ENCODE data around the gene CA10. TPM values are rescaled to one million over a fixed set of nuclear protein-coding genes. Genes with fewer than 3 reads are reported as not detected.

Gene CA10
- total RNA-seq, 4 donors from 2014 or later: not detected

DNA sequence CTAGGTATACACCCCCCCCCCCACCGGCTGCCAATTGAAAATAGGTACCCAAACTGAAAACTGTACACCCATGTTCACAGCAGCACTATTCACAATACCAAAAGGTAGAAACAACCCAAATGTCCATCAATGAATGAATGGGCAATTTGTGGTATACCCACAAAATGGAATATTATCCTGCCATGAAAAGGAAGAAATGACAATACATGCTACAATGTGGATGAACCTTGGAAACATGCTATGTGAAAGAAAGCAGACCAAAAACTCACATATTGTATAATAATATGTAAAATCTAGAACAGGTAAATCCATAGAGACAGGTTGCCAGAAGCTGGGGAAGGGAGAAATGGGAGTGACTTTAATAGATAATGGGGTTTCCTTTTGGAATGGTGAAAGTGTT, 480.6 kb downstream of the CA10 start:
- H3K27me3 ChIP-seq: peaks cover 4% of the 10 kb centered on the region
- no peaks in the 10 kb centered on the region for H3K9me3 ChIP-seq
- H3K4me1 ChIP-seq: no peaks in the 10 kb centered on the region
- DNase-seq (ENCODE audit: low spot score in 2 of 2): no peak
- H3K27ac ChIP-seq: no peak overlapping the region
- TF ChIP-seq POLR2AphosphoS5 (IDR thresholded peaks at IDR 0.05) (no peak), EP300 (IDR thresholded peaks at IDR 0.05) (no peak), CTCF (IDR thresholded peaks at IDR 0.05) (no peak), POLR2A (IDR thresholded peaks at IDR 0.05) (no peak)
- H3K4me3 ChIP-seq: no peak overlapping the region
- WGBS: 100% methylated on average over 1 of the region's 1 CpG
- no peaks in the 10 kb centered on the region for H3K36me3 ChIP-seq

DNA sequence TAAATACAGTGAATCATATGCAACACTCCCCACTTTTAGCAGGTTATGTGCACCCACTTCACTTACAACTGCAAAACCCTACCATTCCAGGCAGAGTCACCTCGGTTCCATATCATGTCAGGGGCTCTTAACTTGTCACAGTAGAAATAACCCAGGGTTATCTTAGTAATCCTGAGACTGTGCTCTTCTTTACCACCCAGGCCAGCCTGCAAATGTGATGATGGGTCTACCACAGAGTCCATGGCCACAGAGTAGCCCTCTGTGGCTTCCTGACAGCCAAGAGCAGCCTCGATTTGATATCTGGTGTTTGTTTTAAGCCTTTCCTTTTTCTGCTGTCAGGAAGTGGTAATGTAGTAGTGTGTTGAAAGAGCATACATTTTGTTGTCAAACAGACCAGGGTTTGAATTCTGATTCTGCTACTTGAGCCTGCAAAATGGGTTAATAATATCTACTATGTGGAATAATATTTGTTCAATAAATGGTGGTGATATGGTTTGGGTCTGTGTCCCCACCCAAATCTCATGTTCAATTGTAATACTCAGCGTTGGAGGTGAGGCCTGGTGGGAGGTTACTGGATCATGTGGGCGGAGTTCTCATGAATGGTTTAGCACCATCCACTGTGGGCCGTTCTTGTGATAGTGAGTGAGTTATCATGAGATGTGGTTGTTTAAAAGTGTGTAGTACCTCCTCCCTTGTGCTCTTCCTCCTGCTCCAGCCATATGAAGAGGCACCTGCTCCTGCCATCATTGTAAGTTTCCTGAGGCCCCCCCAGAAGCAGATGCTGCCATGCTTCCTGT, 481.6 kb downstream of the CA10 start:
- no peaks in the 10 kb centered on the region for H3K4me1 ChIP-seq
- no peak for DNase-seq (ENCODE audit: low spot score in 2 of 2)
- no peaks in the 10 kb centered on the region for H3K36me3 ChIP-seq
- H3K9me3 ChIP-seq: no peaks in the 10 kb centered on the region
- WGBS: 81% methylated on average over 5 of the region's 5 CpGs
- H3K27me3 ChIP-seq: no peaks in the 10 kb centered on the region
- H3K4me3 ChIP-seq: no peak overlapping the region
- no peak overlapping the region for H3K27ac ChIP-seq
- TF ChIP-seq CTCF (IDR thresholded peaks at IDR 0.05) (no peak), POLR2AphosphoS5 (IDR thresholded peaks at IDR 0.05) (no peak), EP300 (IDR thresholded peaks at IDR 0.05) (no peak), POLR2A (IDR thresholded peaks at IDR 0.05) (no peak)

GRCh38 chr17:51674579-51675255, 483.8 kb downstream of the CA10 start:
- Histone ChIP-seq H3K27me3 (no peaks in the 10 kb centered on the region), H3K27ac (no peak overlapping the region), H3K4me1 (no peaks in the 10 kb centered on the region), H3K9me3 (no peaks in the 10 kb centered on the region), H3K36me3 (no peaks in the 10 kb centered on the region), H3K4me3 (no peak overlapping the region)
- WGBS: 77% methylated on average over 12 of the region's 12 CpGs
- DNase-seq (ENCODE audit: low spot score in 2 of 2): no peak
- no peak for TF ChIP-seq POLR2AphosphoS5 (IDR thresholded peaks at IDR 0.05)
- no peak for TF ChIP-seq EP300 (IDR thresholded peaks at IDR 0.05)
- TF ChIP-seq POLR2A (IDR thresholded peaks at IDR 0.05): no peak
- no peak for TF ChIP-seq CTCF (IDR thresholded peaks at IDR 0.05)

- TF ChIP-seq CTCF (IDR thresholded peaks at IDR 0.05): no peak
- TF ChIP-seq EP300 (IDR thresholded peaks at IDR 0.05): no peak
- TF ChIP-seq POLR2AphosphoS5 (IDR thresholded peaks at IDR 0.05): no peak
- TF ChIP-seq POLR2A (IDR thresholded peaks at IDR 0.05): no peak
- no peak for DNase-seq (ENCODE audit: low spot score in 2 of 2)
- H3K36me3 ChIP-seq: no peaks in the 10 kb centered on the region
- H3K4me1 ChIP-seq: no peaks in the 10 kb centered on the region
- no peak overlapping the region for H3K4me3 ChIP-seq
- no peaks in the 10 kb centered on the region for H3K9me3 ChIP-seq
- H3K27ac ChIP-seq: no peak overlapping the region
- no peaks in the 10 kb centered on the region for H3K27me3 ChIP-seq
Measured at GRCh38 chr17:51673070-51673469, 485.4 kb downstream of the CA10 start.

DNA sequence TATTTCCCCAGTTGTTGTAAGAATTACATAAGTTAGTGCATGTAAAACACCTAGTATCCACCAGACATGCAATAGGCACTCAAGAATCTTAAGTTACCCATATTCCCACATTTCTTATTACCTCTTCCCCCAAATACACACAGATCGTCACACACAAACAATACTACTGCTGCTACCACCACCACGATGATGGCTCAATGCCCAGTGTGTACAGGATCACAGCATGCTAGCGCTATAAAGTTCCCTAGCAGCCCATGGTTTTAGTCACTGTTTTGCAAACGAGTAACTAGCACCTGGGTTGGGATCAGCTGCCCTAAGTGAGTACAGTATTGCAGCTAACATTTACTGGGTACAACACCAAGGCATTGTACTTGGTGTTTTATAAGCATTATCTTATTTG, 486.4 kb downstream of the CA10 start:
- Histone ChIP-seq H3K27ac (no peak overlapping the region), H3K27me3 (no peaks in the 10 kb centered on the region), H3K4me1 (no peaks in the 10 kb centered on the region), H3K36me3 (no peaks in the 10 kb centered on the region), H3K9me3 (no peaks in the 10 kb centered on the region), H3K4me3 (no peak overlapping the region)
- 48% methylated on average over 4 of the region's 4 CpGs for WGBS
- no peak for TF ChIP-seq CTCF (IDR thresholded peaks at IDR 0.05)
- no peak for TF ChIP-seq EP300 (IDR thresholded peaks at IDR 0.05)
- no peak for TF ChIP-seq POLR2AphosphoS5 (IDR thresholded peaks at IDR 0.05)
- TF ChIP-seq POLR2A (IDR thresholded peaks at IDR 0.05): no peak
- DNase-seq (ENCODE audit: low spot score in 2 of 2): no peak
